Erythroblast (primary cell): ENCODE results near the gene TTC39A.

Experiments used
- GATA1 ChIP-seq: IDR thresholded peaks from 2 replicates; pipeline ENCODE4 v1.6.1; 2011; ENCODE audit warnings: low read depth, mild to moderate bottlenecking, control low read depth, low read length, moderate library complexity
- POLR2A ChIP-seq: IDR thresholded peaks from 2 replicates; pipeline ENCODE4 v1.6.1; 2011; ENCODE audit warnings: mild to moderate bottlenecking, low read length

GRCh38 chr1:51340380-51340779, 10.0 kb upstream of the TTC39A start:
- no peak for TF ChIP-seq POLR2A
- no peak for TF ChIP-seq GATA1
